Right lobe of liver (tissue), 4 donors: ENCODE data around the gene GFAP.

Experiments
- CTCF ChIP-seq, 4 donors: fragments of 200-600 bp in 3 of 4; fragments of 450-650 bp in 1 of 4; IDR thresholded peaks; one replicate each; pipeline versions ENCODE4 v1.5.1 to v1.8.0; 2016 to 2022; ENCODE audit warnings: antibody characterized with exemption in 4 of 4, mild to moderate bottlenecking in 2 of 4
- POLR2A ChIP-seq: fragments of 450-650 bp; IDR thresholded peaks from one replicate; pipeline ENCODE4 v1.6.1; 2017; ENCODE audit warnings: antibody characterized with exemption, mild to moderate bottlenecking
- donor health status: DM: no; HTN: no; CAD: no.
- donor health status: DM: no; HTN: no; CAD: no.
- donor health status: DM: no; HTN: yes; CAD: no.

- TF ChIP-seq POLR2A: no peak
- TF ChIP-seq CTCF (IDR thresholded peaks at IDR 0.05): no peak
Measured at GRCh38 chr17:44854192-44854591, 61.1 kb downstream of the GFAP start.
